Activated B cell treated with CpG ODN at 0.5 μM for 24 hours (primary cell): ENCODE results near the gene AKAP13. TPM values are rescaled to one million over a fixed set of nuclear protein-coding genes. Genes with fewer than 3 reads are reported as not detected.

Experiments used
- ATAC-seq: fragments of 200-7000 bp; cut with Tn5 transposase; one replicate; pipeline ENCODE4 v1.10.0; 2021; ENCODE audit warnings: low read depth, mild to moderate bottlenecking, moderate library complexity
- CTCF ChIA-PET: fragments of 350-600 bp; sonication (Branson Sonifier 250); formaldehyde crosslinking; loops from one replicate; lab custom pipeline; 2021; ENCODE audit warnings: antibody characterized with exemption; lab: Charles Lee
- POLR2A ChIA-PET: fragments of 350-600 bp; sonication (Branson Sonifier 250); formaldehyde crosslinking; loops from one replicate; lab custom pipeline; 2021; ENCODE audit warnings: antibody characterized with exemption; lab: Charles Lee
- DNase-seq: peaks from one replicate; pipeline ENCODE4 v3.0.0; 2022
- H3K27ac Mint-ChIP-seq: one replicate; pipeline ENCODE4 v1.8.0; 2020; ENCODE audit warnings: mixed read lengths
- H3K27me3 Mint-ChIP-seq: one replicate; pipeline ENCODE4 v1.8.0; 2021; ENCODE audit warnings: mixed read lengths
- H3K36me3 Mint-ChIP-seq: one replicate; pipeline ENCODE4 v1.8.0; 2021; ENCODE audit warnings: low read depth, mixed read lengths
- H3K4me1 Mint-ChIP-seq: one replicate; pipeline ENCODE4 v1.8.0; 2021; ENCODE audit warnings: mixed read lengths
- H3K4me3 Mint-ChIP-seq: one replicate; pipeline ENCODE4 v1.8.0; 2020; ENCODE audit warnings: mild to moderate bottlenecking, mixed read lengths
- H3K9me3 Mint-ChIP-seq: one replicate; pipeline ENCODE4 v1.8.0; 2020; ENCODE audit warnings: mixed read lengths
- CTCF ChIP-seq: fragments of 200-600 bp; IDR thresholded peaks from one replicate; pipeline ENCODE4 v1.8.0; 2022; ENCODE audit warnings: antibody characterized with exemption, mild to moderate bottlenecking
- intact Hi-C: fragments of 100-400 bp; cut with micrococcal nuclease; formaldehyde crosslinking; loops from one replicate; pipeline ENCODE4 v1.15.1; 2024
- total RNA-seq: library from RNA; stranded (reverse); gene quantifications from 2 replicates; pipeline ENCODE4 v1.2.3, GENCODE V29; 2022

AKAP13 gene
- total RNA-seq, 1 donor from 2014 or later: 290 TPM

GRCh38 chr15:85717212-85717611 lies 336.8 kb downstream of the AKAP13 start:
- no peaks in the 10 kb centered on the region for H3K27me3 Mint-ChIP-seq
- peaks cover 52% of the 10 kb centered on the region for H3K4me1 Mint-ChIP-seq
- CTCF ChIA-PET: no interaction called here
- no peaks in the 10 kb centered on the region for H3K9me3 Mint-ChIP-seq
- POLR2A ChIA-PET: no interaction called here
- ATAC-seq (no peak), DNase-seq (no peak)
- H3K36me3 Mint-ChIP-seq: peaks cover 97% of the 10 kb centered on the region
- intact Hi-C loops: no loop called here
- peak overlapping the region; percentile 81 for H3K27ac Mint-ChIP-seq
- no peak for TF ChIP-seq CTCF
- no peak overlapping the region for H3K4me3 Mint-ChIP-seq

- no peak for DNase-seq
- peak; percentile 61 for ATAC-seq
- Mint-ChIP-seq H3K27me3 (no peaks in the 10 kb centered on the region), H3K4me1 (peaks cover 49% of the 10 kb centered on the region), H3K36me3 (peaks cover 98% of the 10 kb centered on the region), H3K4me3 (no peak overlapping the region), H3K27ac (peak overlapping the region; percentile 81), H3K9me3 (no peaks in the 10 kb centered on the region)
- intact Hi-C loops: no loop called here
- ChIA-PET CTCF (no interaction called here), POLR2A (interaction anchor here (2.0 to 2.4 kb wide), 2 partner anchors 27 to 29 kb away, joined by 5 to 11 read pairs; no protein-coding TSS in a partner anchor)
- TF ChIP-seq CTCF: no peak
Observed at GRCh38 chr15:85718271-85718971, 338.0 kb downstream of the AKAP13 start.

- no peak for DNase-seq
- no peak for ATAC-seq
- peak overlapping the region; percentile 81 for H3K27ac Mint-ChIP-seq
- no peak for TF ChIP-seq CTCF
- H3K36me3 Mint-ChIP-seq: peaks cover 97% of the 10 kb centered on the region
- intact Hi-C loops: no loop called here
- H3K9me3 Mint-ChIP-seq: no peaks in the 10 kb centered on the region
- no peak overlapping the region for H3K4me3 Mint-ChIP-seq
- peaks cover 49% of the 10 kb centered on the region for H3K4me1 Mint-ChIP-seq
- ChIA-PET CTCF (no interaction called here), POLR2A (interaction anchor here (2.0 to 2.4 kb wide), 2 partner anchors 27 to 29 kb away, joined by 5 to 11 read pairs; no protein-coding TSS in a partner anchor)
- H3K27me3 Mint-ChIP-seq: no peaks in the 10 kb centered on the region
Observed at GRCh38 chr15:85718981-85719380, 338.6 kb downstream of the AKAP13 start.

- no peak overlapping the region for H3K4me3 Mint-ChIP-seq
- H3K9me3 Mint-ChIP-seq: no peaks in the 10 kb centered on the region
- ATAC-seq: no peak
- no peak overlapping the region for H3K27ac Mint-ChIP-seq
- peaks cover 29% of the 10 kb centered on the region for H3K4me1 Mint-ChIP-seq
- no peak for TF ChIP-seq CTCF
- POLR2A ChIA-PET: no interaction called here
- DNase-seq: no peak
- intact Hi-C loops: loop anchor here (5.0 kb wide), 1 partner anchor 35 kb away; no protein-coding TSS in a partner anchor
- H3K36me3 Mint-ChIP-seq: peaks cover 97% of the 10 kb centered on the region
- CTCF ChIA-PET: no interaction called here
- H3K27me3 Mint-ChIP-seq: no peaks in the 10 kb centered on the region
Observed at GRCh38 chr15:85722374-85723152, 342.2 kb downstream of the AKAP13 start.
